SK-N-MC (cell line): ENCODE data around the gene MRPL49.

Experiments
- EZH2 ChIP-seq: fragments of 200-600 bp; sonication (generic); IDR thresholded peaks from one replicate; pipeline ENCODE4 v1.6.1; 2017; ENCODE audit warnings: antibody characterized with exemption
- POLR2AphosphoS5 ChIP-seq: IDR thresholded peaks from 2 replicates; pipeline ENCODE4 v1.6.1; 2012; ENCODE audit warnings: mild to moderate bottlenecking, low read depth, low read length, borderline replicate concordance

GRCh38 chr11:65083834-65084597 lies 38.1 kb upstream of the MRPL49 start, which contains the start of the genes CDCA5 and ZFPL1:
- TF ChIP-seq POLR2AphosphoS5 (peak; percentile 83; the same call in 1 of the 2 replicates), EZH2 (no peak)
